Germinal center (tissue), 1 donor: ENCODE measurements around the gene MB21D2.
"Not testable (repeated sequence)": the region's sequence is repeated elsewhere in the genome, so short reads cannot be mapped to it uniquely, and the experiment has no call there.

ENCODE experiments used
- DNase-seq: peaks from one replicate; pipeline ENCODE4 v3.0.0; 2012; ENCODE audit warnings: mixed read lengths, low spot score

The MB21D2 gene

GRCh38 chr3:192802957-192803899 lies 114.4 kb downstream of the MB21D2 start:
- peak; percentile 14 for DNase-seq

GRCh38 chr3:192801985-192802384 lies 115.7 kb downstream of the MB21D2 start:
- no peak for DNase-seq

- no peak for DNase-seq
These were observed 117.9 kb downstream of the MB21D2 start for GRCh38 chr3:192799721-192800120.

GRCh38 chr3:192795021-192795420 lies 122.6 kb downstream of the MB21D2 start:
- no peak for DNase-seq

GRCh38 chr3:192794216-192794615 lies 123.4 kb downstream of the MB21D2 start:
- DNase-seq, result no peak

GRCh38 chr3:192788816-192789515 lies 128.7 kb downstream of the MB21D2 start:
- not testable (repeated sequence) for DNase-seq

- DNase-seq, result no peak
These were observed 139.1 kb downstream of the MB21D2 start for GRCh38 chr3:192778508-192778907.

GRCh38 chr3:192774341-192774740 lies 143.3 kb downstream of the MB21D2 start:
- DNase-seq, result not testable (repeated sequence)

GRCh38 chr3:192772240-192772894 lies 145.3 kb downstream of the MB21D2 start:
- no peak for DNase-seq

GRCh38 chr3:192758654-192759053 lies 159.0 kb downstream of the MB21D2 start:
- no peak for DNase-seq

GRCh38 chr3:192751148-192751547 lies 166.5 kb downstream of the MB21D2 start:
- no peak for DNase-seq

GRCh38 chr3:192750201-192750600 lies 167.5 kb downstream of the MB21D2 start:
- DNase-seq, result no peak

GRCh38 chr3:192747746-192748145 lies 169.9 kb downstream of the MB21D2 start:
- DNase-seq, result no peak

GRCh38 chr3:192747145-192747544 lies 170.5 kb downstream of the MB21D2 start:
- no peak for DNase-seq
